GM12872 (cell line): ENCODE results near the gene TBC1D9B.

Experiments
- CTCF ChIP-seq: IDR thresholded peaks from 3 replicates; pipeline ENCODE4 v1.5.1; 2011; ENCODE audit warnings: low read depth, mild to moderate bottlenecking, low read length, moderate library complexity; ENCODE audit not compliant: insufficient read depth

Gene TBC1D9B

GRCh38 chr5:179890751-179891682 lies 16.7 kb downstream of the TBC1D9B start:
- TF ChIP-seq CTCF, result no peak

- no peak for TF ChIP-seq CTCF
Measured at GRCh38 chr5:179889885-179890284, 17.8 kb downstream of the TBC1D9B start.

DNA sequence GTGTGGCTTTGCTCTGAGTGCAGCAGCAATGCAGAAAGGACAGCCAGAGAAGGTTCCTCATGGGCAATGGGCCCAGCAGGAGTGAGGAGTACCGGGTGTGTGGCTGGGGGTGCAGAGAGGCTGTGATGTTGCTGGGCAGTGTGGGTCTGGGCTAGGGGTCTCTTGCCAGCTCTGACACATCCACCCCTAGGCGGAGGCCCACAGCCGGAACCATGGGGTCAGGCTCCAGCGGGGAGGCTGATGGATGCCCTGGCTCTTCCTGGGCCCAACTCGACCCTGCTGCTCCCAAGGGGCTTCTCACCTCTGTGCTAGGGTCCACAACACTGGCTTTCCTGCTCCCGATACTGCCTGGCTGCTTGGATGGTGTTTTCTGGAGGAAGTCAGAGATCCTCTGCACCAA lies 19.9 kb downstream of the TBC1D9B start:
- no peak for TF ChIP-seq CTCF

DNA sequence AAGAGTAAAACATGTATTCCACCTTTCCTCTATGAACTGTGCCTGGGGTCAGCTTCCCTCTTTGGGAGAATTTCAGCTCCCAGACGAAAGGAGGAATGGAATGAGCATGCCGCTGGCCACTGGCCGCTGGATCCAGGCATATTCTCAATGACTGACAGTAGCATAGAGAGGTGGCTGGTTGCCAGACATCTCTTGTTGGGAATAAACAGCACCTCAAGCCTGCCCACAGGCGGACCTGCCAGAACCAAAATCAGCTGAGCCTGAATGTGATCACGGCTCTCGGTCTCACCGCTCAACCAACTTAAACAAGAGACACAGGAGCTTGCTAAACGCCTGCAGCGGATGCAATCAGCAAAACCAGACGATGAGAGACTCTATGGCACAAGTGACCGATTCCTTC lies 20.6 kb downstream of the TBC1D9B start:
- no peak for TF ChIP-seq CTCF

- TF ChIP-seq CTCF, result no peak
Measured at GRCh38 chr5:179886190-179886911, 21.3 kb downstream of the TBC1D9B start.

- TF ChIP-seq CTCF, result no peak
Measured at GRCh38 chr5:179885491-179886090, 22.1 kb downstream of the TBC1D9B start.

DNA sequence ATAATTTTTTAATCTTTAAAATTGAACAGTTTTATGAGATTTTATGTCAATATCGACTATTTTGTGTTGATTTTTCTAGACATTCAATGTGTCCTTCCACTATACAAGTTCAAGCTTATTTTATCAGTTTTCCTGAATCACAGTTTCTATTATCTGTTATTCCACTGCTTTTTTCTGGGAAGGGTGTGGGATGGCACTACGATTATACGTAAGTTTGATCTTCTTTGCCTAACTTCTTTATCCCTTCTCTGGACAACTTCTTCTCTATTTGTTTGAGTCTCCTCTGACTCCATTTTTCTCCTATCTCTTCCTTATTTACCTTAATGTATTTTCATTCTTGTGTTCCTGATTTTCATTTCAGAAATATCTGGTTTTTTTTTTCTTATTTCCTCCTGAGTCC lies 24.5 kb downstream of the TBC1D9B start:
- TF ChIP-seq CTCF, result no peak
